Psoas muscle (tissue), 8 donors: ENCODE data around the gene ZNF469. TPM values are rescaled to one million over a fixed set of nuclear protein-coding genes. Genes with fewer than 3 reads are reported as not detected.

Source experiments
- ATAC-seq, 4 donors: fragments of 200-7000 bp; cut with Tn5 transposase; one replicate each; pipeline ENCODE4 v1.9.1; 2020; ENCODE audit warnings: moderate library complexity in 3 of 4, mild to moderate bottlenecking in 2 of 4
- DNase-seq, 2 donors: peaks; one replicate each; pipeline ENCODE4 v3.0.0-alpha.2; 2020
- H3K27ac ChIP-seq: fragments of 200-600 bp; one replicate; pipeline ENCODE4 v1.8.0; 2022
- H3K27me3 ChIP-seq, 3 donors: fragments of 200-600 bp in 1 of 3; one replicate each; pipeline versions ENCODE4 v1.6.1 to v1.8.0; 2013 to 2022; ENCODE audit warnings: low read length in 2 of 3, mild to moderate bottlenecking in 2 of 3, moderate library complexity in 1 of 3; ENCODE audit not compliant: insufficient read depth in 3 of 3
- H3K36me3 ChIP-seq, 2 donors: fragments of 200-600 bp in 1 of 2; one replicate each; pipeline versions ENCODE4 v1.6.1 to v1.8.0; 2013 to 2022; ENCODE audit warnings: low read depth in 1 of 2, mild to moderate bottlenecking in 1 of 2, moderate library complexity in 1 of 2; ENCODE audit not compliant: insufficient read depth in 1 of 2
- H3K4me1 ChIP-seq: fragments of 200-600 bp; one replicate; pipeline ENCODE4 v1.8.0; 2022
- H3K4me3 ChIP-seq: fragments of 200-600 bp; one replicate; pipeline ENCODE4 v1.8.0; 2022; ENCODE audit warnings: mild to moderate bottlenecking
- H3K9me3 ChIP-seq: fragments of 200-600 bp; one replicate; pipeline ENCODE4 v1.8.0; 2022
- CTCF ChIP-seq: fragments of 200-600 bp; IDR thresholded peaks from one replicate; pipeline ENCODE4 v1.8.0; 2022; ENCODE audit warnings: antibody characterized with exemption
- WGBS, 3 donors: extraction: QIAGEN DNeasy Blood & Tissue Kit; methylation state at CpG; one replicate each; pipeline versions ENCODE4 v1.1.6 to v1.1.7; 2013; 5-methylcytosine and 5-hydroxymethylcytosine counted together
- intact Hi-C, 2 donors: fragments of 100-400 bp; cut with DNase I; formaldehyde crosslinking; loops; one replicate each; pipeline versions ENCODE4 v1.11.0 to v1.14.2; 2022
- polyA plus RNA-seq, 3 donors: library from polyadenylated mRNA; stranded (reverse); fragments of 200-250 nt; gene quantifications; one replicate each; pipeline ENCODE4 v1.2.3, GENCODE V29; 2013
- total RNA-seq, 4 donors: library from RNA; stranded (reverse); fragmentation: NEBNext Ultra II Directional in 2 of 4; extraction: Animal tissue kit (Norgen Biotek cat#: 25700) in 2 of 4; gene quantifications; one replicate each; pipeline versions ENCODE4 v1.2.1 to v1.2.4, GENCODE V29; 2021 to 2023
- donor health status: healthy with polysubstance abuse.
- donor health status: DM: no; HTN: no; CAD: no; lungs with moderate emphysema.
- donor health status: Bipolar disorder and iron deficiency.
- donor health status: healthy.
- donor health status: DM: yes; HTN: yes; CAD: no.
- donor health status: DM: no; HTN: no; CAD: no.
- donor health status: DM: no; HTN: no; CAD: no.
- donor health status: DM: yes; HTN: yes; CAD: no.

ZNF469 gene
- total and polyA plus RNA-seq, 7 donors = 0.08 to 1.7 (median 0.30) TPM

DNA sequence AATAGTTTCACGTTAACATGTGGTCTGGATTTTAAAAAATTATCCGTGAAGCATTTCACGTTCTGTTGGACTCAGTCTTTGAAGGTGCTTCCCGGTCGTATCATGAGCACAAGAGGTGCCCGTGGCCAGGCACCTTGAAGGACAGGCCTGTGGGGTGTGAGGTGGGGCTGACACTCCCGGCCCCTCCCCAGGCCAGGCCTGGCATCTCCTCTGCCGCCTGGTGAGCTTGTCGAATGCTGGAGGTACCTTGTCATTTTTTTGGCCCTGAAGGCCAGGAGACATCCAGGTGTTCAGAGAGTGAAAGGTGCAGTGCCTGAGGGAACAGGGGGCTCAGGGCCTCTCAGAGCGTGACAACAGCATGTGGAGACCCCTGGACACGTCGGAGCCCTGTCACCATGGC, 11.7 kb downstream of the ZNF469 start:
- Histone ChIP-seq H3K36me3 (no peaks in the 10 kb centered on the region), H3K4me1 (peaks cover 25% of the 10 kb centered on the region), H3K4me3 (no peak overlapping the region), H3K9me3 (no peaks in the 10 kb centered on the region), H3K27me3 (no peaks in the 10 kb centered on the region), H3K27ac (no peak overlapping the region)
- 82 to 96% (median 91%) methylated on average over 12 of the region's 12 CpGs for WGBS, 3 donors
- DNase-seq = no peak
- no peak for TF ChIP-seq CTCF
- ATAC-seq = no peak
- intact Hi-C loops = no loop called here

- no peaks in the 10 kb centered on the region for H3K36me3 ChIP-seq
- DNase-seq = no peak
- no peak overlapping the region for H3K4me3 ChIP-seq
- H3K27me3 ChIP-seq = no peaks in the 10 kb centered on the region
- intact Hi-C loops = no loop called here
- H3K4me1 ChIP-seq = peaks cover 18% of the 10 kb centered on the region
- H3K27ac ChIP-seq = no peak overlapping the region
- H3K9me3 ChIP-seq = no peaks in the 10 kb centered on the region
- no peak for TF ChIP-seq CTCF
- no peak for ATAC-seq
- WGBS, 3 donors = 81 to 92% (median 91%) methylated on average over 21 of the region's 21 CpGs
These were observed 13.2 kb downstream of the ZNF469 start for GRCh38 chr16:88395669-88396584.

GRCh38 chr16:88398170-88398873, 15.6 kb downstream of the ZNF469 start:
- Histone ChIP-seq H3K4me1 (peaks cover 5% of the 10 kb centered on the region), H3K4me3 (no peak overlapping the region), H3K9me3 (no peaks in the 10 kb centered on the region), H3K27me3 (no peaks in the 10 kb centered on the region), H3K36me3 (no peaks in the 10 kb centered on the region), H3K27ac (no peak overlapping the region)
- intact Hi-C loops = no loop called here
- no peak for TF ChIP-seq CTCF
- no peak for ATAC-seq
- DNase-seq = no peak
- WGBS, 3 donors = 82 to 96% (median 94%) methylated on average over 20 of the region's 20 CpGs

- intact Hi-C loops = no loop called here
- H3K4me3 ChIP-seq = no peak overlapping the region
- H3K9me3 ChIP-seq = no peaks in the 10 kb centered on the region
- no peaks in the 10 kb centered on the region for H3K27me3 ChIP-seq
- ATAC-seq = no peak
- no peak for TF ChIP-seq CTCF
- peaks cover under 1% of the 10 kb centered on the region for H3K4me1 ChIP-seq
- no peak for DNase-seq
- 75 to 93% (median 85%) methylated on average over 8 of the region's 8 CpGs for WGBS, 3 donors
- no peak overlapping the region for H3K27ac ChIP-seq
- no peaks in the 10 kb centered on the region for H3K36me3 ChIP-seq
These were observed 16.1 kb downstream of the ZNF469 start for GRCh38 chr16:88398874-88399178.
